GOT3 (cell line): ENCODE measurements around the gene ZNF813.
"Not testable (repeated sequence)": the region's sequence is repeated elsewhere in the genome, so short reads cannot be mapped to it uniquely, and the experiment has no call there.

ENCODE experiments used
- DNase-seq: peaks from one replicate; lab custom pipeline; 2025; ENCODE audit warnings: mixed read lengths; lab: John Stamatoyannopoulos, UW

ZNF813 gene

GRCh38 chr19:53483751-53484150 is 16.2 kb downstream of the ZNF813 start:
- not testable (repeated sequence) for DNase-seq

DNA sequence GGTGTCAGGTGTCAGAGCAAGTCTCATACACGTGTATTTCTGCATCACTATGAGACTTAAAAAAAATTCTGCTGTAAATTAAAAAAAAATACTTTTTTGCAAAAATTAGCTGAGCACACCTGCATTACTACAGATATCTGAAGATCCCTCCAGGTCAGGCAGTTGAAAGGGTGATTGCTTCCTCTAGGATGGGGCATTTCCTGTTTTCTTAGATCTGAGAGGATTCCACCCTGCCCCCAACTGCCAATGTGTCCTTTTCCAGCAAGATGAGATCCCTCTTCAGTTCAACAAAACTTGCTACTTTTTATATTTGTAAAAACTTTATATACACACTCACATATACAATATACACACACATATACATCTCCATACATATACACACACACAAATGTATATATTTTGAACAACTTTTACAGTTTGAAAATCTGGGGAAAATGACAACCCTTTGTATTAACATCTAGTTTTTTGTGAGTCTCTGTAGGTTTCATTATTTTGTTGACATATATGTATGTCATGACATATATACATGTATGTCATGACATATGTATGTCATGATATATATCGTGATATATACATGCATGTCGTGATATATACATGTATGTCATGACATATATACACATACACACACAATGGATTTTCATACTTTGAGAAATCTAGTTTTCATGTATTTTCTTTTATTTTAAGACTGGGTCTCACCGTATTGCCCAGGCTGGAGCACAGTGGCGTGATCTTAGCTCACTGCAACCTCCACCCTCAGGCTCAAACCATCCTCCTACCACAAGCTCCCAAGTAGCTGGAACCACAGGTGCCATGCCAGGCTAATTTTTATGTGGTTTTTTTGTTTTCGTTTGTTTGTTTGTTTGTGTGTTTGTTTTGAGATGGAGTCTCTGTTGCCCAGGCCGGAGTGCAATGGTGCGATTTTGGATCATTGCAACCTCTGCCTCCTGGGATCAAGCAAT is 17.8 kb downstream of the ZNF813 start:
- DNase-seq = no peak

GRCh38 chr19:53492153-53492552 is 24.6 kb downstream of the ZNF813 start:
- DNase-seq = no peak

- not testable (repeated sequence) for DNase-seq
Measured at GRCh38 chr19:53497311-53498023, 29.9 kb downstream of the ZNF813 start.

GRCh38 chr19:53498024-53498395 is 30.5 kb downstream of the ZNF813 start:
- not testable (repeated sequence) for DNase-seq

GRCh38 chr19:53503151-53503550 is 35.6 kb downstream of the ZNF813 start:
- DNase-seq = not testable (repeated sequence)

GRCh38 chr19:53503671-53504364 is 36.3 kb downstream of the ZNF813 start:
- DNase-seq = not testable (repeated sequence)

DNA sequence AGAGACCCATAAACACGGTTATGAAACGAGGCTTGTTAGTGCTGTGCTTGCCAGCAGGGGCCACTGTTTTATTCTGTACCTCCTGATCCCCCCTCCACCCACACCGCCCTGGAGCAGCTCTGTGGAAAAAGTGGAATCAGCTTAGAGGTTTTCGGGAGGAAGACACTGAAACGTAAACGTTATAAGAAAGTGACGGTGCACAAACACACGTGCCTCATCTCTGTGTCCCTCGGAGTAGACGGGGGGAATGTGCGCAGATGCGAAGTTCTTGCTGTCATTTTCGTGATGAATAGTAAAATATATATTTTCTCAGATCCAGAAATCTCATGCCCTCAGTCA is 36.8 kb downstream of the ZNF813 start:
- DNase-seq = not testable (repeated sequence)

GRCh38 chr19:53504885-53505284 is 37.4 kb downstream of the ZNF813 start:
- DNase-seq = no peak

DNA sequence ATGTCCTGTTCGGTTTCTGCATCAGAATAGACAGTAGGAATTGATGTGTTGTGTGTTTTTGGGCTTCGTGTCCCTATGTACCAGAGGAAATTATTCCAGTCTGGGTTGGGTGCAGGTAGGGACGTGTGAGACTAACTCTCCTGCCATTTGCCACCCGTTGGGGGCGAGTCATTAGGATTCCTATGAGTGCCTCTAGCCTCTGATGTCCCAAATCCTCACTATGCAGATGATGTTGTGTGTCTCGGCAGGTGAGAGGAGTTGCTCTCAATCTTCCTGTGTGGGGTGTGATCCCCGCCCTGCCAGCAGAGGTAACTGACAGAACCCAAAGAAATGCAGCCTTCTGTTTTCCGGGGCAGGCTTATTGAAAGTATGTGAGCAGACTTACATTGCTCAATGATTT is 39.2 kb downstream of the ZNF813 start:
- DNase-seq = no peak

- DNase-seq = no peak
Measured at GRCh38 chr19:53507523-53508442, 40.2 kb downstream of the ZNF813 start.

- no peak for DNase-seq
Measured at GRCh38 chr19:53509443-53509842, 41.9 kb downstream of the ZNF813 start.

DNA sequence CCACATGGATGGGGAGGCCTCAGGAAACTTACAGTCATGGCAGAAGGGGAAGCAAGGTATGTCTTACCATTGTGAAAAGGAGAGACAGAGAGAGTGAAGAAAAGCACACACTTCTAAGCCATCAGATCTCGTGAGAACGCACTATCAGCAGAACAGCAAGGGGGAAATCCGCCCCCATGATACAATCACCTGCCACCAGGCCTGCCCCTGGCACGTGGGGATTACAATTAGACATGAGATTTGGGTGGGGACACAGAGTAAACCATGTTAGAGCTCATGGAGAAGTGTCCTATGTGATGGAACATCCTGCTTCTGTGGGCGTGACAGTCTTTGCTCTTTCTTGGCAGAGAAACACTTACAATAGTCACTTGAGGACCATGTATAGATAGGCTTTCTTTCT is 42.3 kb downstream of the ZNF813 start:
- no peak for DNase-seq

- no peak for DNase-seq
Measured at GRCh38 chr19:53511357-53511756, 43.8 kb downstream of the ZNF813 start.

DNA sequence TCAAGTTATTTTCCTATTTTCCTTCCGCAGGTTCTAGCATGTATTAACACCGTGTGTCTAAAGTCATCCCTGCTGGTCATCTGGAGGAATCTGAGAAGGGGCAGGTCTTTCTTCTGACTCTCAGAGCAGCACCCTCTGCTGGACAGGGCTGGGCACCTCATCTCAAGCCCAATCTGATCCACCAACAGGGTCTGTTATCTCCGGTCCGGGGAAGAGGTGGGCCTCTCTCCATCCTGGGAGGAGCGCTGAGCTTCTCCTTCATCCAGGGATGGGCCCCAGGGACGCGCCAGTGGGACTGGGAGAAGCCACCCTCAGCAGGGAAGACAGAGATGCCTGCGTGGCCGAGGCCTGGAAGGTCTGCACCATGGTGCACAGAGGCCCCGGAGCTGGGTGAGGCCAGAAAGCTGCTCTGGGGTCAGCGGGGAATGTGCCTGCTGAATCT is 44.4 kb downstream of the ZNF813 start:
- DNase-seq = no peak

GRCh38 chr19:53515047-53515446 is 47.5 kb downstream of the ZNF813 start:
- DNase-seq = not testable (repeated sequence)

DNA sequence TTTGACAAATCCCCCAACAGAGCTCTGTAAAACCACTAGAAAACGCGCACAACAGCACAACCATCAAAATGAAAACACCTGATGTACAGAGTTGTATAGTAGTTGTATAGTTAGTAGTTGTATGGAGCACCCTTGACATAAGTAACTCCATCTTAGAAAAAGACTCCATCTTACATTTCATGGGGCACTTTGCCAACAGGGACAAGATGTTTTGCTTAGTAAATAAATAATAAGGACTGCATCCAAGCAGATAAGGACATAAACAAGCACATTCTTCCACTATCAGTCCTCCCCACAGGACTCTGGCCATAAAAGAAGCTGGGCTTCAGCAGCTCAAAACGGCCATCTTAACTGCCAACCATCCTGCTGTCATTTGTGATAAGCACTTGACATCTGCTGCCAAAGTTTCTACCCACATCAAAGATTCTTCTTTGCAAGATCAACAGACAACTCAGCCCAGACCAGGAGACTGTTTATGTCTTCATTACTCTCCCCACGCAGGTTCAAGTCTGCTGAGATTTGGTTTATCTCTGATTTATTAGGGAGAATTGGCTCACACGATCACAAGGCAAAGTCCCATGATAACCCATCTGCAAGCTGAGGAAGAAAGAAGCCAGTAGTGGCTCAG is 49.7 kb downstream of the ZNF813 start:
- no peak for DNase-seq

- no peak for DNase-seq
Measured at GRCh38 chr19:53518121-53518520, 50.6 kb downstream of the ZNF813 start.

DNA sequence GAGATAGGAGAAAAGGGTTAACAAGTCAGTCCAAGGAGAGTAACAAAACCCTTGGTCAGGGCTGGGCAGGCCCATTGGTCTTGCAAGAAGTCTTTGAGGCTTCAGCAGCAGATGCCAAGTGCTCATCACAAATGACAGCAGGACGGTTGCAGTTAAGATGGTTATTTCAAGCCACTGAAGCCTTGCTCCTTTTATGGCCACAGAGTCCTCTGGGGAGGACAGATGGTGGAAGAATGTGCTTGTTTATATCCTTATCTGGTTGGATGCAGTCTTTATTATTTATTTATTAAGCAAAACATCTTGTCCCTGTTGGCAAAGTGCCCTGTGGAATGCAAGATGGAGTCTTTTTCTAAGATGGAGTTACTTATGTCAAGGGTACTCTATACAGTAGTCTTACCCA is 51.2 kb downstream of the ZNF813 start:
- no peak for DNase-seq

DNA sequence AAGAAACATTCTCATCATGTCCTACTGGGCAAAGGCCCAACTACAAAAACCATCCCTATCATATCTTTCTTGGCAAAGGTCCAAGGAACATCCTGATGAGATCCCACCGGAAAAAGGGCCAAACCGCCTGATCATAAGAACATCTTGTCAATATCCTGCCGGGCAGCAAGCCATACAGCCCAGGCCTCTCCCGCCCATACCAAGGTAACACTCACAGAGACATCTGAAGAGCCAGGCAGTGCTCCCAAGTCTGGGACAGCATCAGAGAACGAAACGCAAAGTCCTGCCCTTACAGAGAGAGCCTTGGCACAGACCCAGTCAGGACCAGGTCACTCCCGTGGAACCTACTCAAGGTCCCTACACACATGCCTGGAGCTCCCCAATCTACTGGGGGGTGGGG is 51.9 kb downstream of the ZNF813 start:
- no peak for DNase-seq

GRCh38 chr19:53520163-53520546 is 52.6 kb downstream of the ZNF813 start:
- no peak for DNase-seq
